Suppressor macrophage treated with lipopolysaccharide for 1 hour (primary cell): Measurements from ENCODE around the gene NUDT1.

Experiments
- DNase-seq, 3 donors: peaks; one replicate each; pipeline ENCODE4 v3.0.0-alpha.2; 2020 to 2022

NUDT1 gene

GRCh38 chr7:2271273-2272026 lies 29.4 kb downstream of the NUDT1 start:
- no peak for DNase-seq

DNA sequence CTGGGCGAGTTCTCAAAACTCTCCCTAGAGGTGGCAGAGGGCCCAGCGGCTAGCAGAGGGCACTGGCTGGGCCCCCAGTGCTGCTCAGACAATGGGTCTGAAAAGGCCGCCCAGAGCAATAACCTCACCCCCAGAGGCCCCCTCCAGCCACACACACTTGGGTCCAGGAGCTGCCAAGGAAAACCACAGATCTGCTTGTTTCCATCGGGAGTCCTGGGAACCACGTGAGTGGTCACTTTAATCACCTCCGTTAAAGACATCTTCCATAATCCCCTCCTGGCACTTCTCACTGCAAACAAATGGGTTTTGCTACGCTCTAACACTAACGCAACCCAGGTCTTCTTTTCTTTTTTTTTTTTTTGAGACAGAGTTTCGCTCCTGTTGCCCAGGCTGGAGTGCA lies 30.0 kb downstream of the NUDT1 start:
- DNase-seq = no peak

- DNase-seq = peak in 1 of 3 donors; percentile 5
These were observed 31.8 kb downstream of the NUDT1 start for GRCh38 chr7:2273866-2274265.

- no peak for DNase-seq
These were observed 32.6 kb downstream of the NUDT1 start for GRCh38 chr7:2274666-2275065.

DNA sequence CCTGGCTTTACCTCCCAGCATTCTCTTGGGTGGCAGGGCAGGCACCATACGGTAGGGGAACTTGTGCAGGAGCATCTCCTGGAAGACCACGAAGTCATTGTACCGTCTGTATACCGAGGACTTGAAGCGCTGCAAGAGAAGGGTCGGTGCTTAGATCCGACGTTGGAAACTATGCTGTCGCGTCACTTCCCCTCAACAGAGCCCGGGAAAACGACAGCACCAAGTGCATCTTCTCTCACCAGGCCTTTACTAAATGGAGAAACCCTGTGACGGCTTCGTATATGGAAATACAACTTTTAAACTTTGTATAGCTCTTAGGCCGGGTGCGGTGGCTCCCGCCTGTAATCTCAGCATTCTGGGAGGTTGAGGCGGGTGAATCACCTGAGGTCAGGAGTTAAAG lies 33.1 kb downstream of the NUDT1 start:
- DNase-seq = peak in 1 of 3 donors; percentile 16

- DNase-seq = peak in 1 of 3 donors; percentile 13
These were observed 34.1 kb downstream of the NUDT1 start for GRCh38 chr7:2276107-2276506.

- no peak for DNase-seq
These were observed 36.0 kb downstream of the NUDT1 start for GRCh38 chr7:2278026-2278425.

DNA sequence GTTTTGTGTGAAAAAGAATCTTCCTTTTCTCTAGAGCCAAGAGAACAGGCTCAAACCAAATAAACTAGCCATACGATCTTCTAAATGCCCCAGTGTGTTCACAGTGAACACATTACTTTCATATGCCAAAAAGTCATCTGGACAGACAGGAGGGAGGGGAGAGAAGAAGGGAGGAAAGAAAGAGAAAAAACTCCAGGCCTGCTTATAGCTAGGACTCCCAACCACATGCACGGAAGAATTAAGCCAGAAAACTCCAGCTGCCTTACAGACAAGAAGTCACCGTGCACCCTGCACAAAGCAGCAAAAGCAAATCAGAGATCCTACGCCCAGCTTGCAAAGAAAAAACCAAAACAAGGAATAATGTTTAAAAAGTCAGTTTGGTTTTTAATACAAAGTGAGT lies 37.9 kb downstream of the NUDT1 start:
- DNase-seq = no peak

DNA sequence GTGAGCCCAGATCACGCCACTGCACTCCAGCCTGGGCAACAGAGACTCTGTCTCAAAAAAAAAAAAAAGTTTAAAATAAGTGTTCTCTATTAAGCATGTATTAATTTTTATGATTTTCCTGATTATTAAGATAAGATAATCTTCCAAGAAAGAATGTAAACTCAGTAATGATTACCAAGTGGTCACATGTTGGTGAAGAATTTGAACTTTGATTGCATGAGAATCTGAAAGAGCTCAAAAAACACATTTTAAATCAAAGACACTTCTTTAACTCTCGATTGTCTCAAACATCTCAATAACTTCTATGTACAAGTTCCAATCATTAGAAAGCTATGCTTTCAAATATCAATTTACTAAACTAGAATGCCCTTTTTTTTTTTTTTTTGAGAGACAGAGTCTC lies 38.4 kb downstream of the NUDT1 start:
- DNase-seq = no peak

DNA sequence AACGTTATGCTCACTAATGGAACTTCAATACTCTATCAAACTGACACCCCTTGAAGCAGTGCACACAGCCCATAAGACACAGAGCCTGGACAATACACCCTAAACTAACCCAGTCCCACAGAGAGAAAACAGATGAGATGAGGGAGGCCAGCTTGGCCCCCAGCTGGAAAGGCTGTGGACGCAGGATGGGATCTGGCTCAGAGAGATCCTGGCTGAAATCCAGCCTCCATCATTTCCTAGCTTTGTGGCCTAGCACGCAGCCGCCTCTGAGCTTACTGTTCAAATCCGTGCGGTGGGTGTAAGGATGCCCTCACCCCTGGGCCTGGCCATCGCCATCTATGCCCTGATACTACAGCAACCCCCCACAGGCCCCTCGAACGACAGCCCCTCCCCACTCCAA lies 39.5 kb downstream of the NUDT1 start:
- DNase-seq = no peak

DNA sequence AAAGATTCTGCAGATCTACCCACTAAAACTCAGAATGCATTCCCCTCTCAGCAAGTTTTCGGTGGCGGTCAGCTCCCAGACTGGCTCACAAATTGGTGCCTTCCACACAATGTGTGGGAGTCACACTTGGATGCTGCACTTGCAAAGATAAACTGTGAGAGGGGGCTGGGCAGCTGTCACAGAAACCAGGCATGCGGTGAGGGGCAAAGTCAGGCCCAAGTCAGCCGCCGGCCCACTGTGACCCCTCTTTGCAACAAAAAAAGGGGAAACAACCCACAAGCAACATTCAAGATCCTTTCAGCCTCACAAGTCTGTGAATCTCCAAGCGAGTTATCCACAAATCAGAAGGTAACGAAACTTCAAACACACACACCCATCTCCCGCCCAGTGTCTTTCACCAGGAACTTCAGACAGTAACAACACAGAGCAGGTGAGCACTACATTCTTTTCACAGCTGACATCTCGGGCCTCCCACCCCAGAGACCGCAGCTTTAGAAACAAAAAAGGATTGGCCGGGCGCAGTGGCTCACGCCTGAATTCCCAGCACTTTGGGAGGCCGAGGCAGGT lies 40.2 kb downstream of the NUDT1 start:
- DNase-seq = no peak

GRCh38 chr7:2283074-2283473 lies 41.0 kb downstream of the NUDT1 start:
- DNase-seq = no peak

- DNase-seq = peak in 1 of 3 donors; percentile 18
These were observed 45.7 kb downstream of the NUDT1 start for GRCh38 chr7:2287745-2288144.

GRCh38 chr7:2288503-2288902 lies 46.5 kb downstream of the NUDT1 start:
- DNase-seq = no peak

GRCh38 chr7:2289111-2289586 lies 47.1 kb downstream of the NUDT1 start:
- DNase-seq = no peak

DNA sequence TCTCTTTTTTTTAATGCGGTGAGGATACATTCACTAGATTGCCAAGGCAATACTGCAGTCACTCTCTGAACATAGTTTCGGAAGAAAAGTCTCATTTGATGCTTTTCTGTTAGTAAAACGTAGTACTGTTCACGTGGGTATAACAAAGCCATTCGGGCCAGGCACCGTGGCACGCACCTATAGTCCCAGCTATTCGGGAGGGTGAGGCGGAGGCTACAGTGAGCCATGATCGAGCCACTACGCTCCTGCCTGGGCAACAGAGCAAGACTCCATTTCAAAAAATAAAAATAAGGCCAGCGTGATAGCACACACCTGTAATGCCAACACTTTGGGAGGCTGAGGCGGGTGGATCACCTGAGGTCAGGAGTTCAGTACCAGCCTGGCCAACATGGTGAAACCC lies 47.6 kb downstream of the NUDT1 start:
- no peak for DNase-seq

GRCh38 chr7:2290877-2291276 lies 48.9 kb downstream of the NUDT1 start:
- peak in 1 of 3 donors; percentile 12 for DNase-seq

DNA sequence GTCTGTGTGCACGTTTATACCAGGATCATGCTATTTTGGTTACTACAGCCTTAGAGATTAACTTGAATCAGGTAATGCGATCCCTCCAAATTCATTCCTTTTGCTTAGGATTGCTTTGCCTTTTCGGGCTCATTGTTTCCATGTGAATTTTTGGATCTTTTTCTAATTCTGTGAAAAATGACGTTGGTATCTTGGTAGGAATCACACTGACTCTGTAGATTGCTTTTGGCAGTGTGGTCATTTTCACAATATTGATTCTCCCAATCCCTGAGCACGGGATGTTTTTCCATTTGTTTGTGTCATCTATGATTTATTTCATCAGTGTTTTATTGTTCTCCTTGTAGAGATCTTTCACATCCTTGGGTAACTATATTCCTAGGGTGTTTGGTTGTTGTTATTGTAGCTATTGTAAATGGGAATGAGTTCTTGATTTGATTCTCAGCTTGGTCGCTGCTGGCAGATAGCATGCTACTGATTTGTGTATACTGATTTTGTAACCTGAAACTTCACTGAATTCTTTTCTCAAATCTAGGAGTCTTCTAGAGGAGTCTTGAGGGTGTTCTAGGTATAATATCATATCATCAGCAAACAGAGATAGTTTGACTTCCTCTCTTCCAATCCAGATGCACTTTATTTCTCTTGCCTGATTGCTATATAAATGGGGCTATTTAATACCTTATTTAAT lies 54.1 kb downstream of the NUDT1 start:
- DNase-seq = peak in 1 of 3 donors; percentile 14

- DNase-seq = peak in 1 of 3 donors; percentile 5
These were observed 54.8 kb downstream of the NUDT1 start for GRCh38 chr7:2296832-2297231.

DNA sequence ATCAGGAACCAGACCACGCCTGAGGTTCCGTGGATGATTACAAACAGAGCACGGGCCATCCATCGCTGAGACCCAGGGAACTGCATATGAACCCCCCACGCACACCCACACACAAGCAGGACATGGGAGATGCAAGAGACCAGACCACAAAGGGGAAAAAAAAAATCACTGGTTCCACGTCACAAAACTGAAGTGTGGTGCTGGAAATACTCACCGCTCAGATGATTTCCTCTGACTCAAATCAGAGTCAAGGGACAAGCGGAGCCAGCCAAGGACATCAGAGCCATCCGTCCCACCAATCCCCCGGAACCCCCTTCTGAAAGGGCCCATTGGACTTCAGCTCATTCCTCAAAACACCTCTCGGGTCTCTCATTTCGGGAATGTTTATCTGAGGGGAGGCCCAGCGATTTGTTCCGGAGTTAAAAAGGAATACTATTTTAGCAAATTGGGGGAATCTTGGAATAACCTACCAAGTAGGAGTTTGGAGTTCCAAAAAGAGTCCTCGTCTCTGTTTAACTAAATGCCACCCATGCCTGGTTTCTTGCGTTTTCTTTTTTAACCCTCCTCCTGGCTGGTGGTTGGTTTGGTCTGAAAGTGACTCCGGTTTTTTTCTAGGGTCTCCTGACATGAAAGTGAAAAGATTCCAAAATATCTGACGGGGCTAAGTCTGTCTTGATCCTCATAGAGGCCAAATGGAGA lies 57.3 kb downstream of the NUDT1 start:
- peak; percentile 94 to 95 (median 94) for DNase-seq

DNA sequence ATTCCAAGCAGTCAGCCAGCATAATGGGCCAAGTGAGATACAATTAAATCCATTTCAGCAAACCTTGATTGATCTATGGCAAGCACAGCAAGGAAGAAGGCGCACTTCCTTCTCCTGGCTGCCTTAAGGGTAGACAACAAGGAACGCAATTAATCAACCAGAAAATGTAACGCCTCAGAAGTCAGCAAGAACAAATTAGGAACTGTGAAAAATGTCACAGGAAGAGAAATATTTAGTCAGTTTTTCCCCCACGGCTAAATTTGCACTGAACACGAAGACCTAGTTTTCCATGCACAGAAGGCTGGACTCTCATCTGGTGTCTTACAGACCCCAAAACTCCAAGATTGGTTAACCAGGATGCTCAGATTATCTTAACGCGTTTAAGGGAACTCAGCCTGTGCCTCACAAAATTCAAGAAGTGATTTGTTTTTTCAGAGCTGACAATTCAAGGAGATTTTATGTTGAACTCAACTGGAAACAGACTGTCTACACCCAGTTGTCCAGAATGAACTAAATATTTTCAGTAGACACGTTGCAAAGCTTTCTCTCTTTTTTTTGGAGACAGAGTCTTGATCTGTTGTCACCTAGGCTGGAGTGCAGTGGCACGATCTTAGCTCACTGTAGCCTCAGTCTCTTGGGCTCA lies 58.0 kb downstream of the NUDT1 start:
- DNase-seq = peak; percentile 80 to 93 (median 89)
